H1 (cell line): Measurements from ENCODE around the gene SLC20A1. TPM values are rescaled to one million over a fixed set of nuclear protein-coding genes. Genes with fewer than 3 reads are reported as not detected.

Experiments used
- EZH2 ChIP-seq: fragments of 200-600 bp; sonication (generic); IDR thresholded peaks from 2 replicates; pipeline ENCODE4 v1.7.1; 2012; ENCODE audit warnings: low read depth, mild to moderate bottlenecking, moderate library complexity, low read length, inconsistent platforms; ENCODE audit not compliant: severe bottlenecking
- POLR2A ChIP-seq, 2 experiments: IDR thresholded peaks; 1 replicate in 1 of 2; 2 replicates in 1 of 2; pipeline ENCODE4 v1.6.1; 2011; ENCODE audit warnings: low read depth in 2 of 2, low read length in 2 of 2, mild to moderate bottlenecking in 2 of 2; ENCODE audit errors: control extremely low read depth in 1 of 2
- SAP30 ChIP-seq: fragments of 300-600 bp; sonication (generic); IDR thresholded peaks from 2 replicates; pipeline ENCODE4 v1.7.1; 2012; ENCODE audit warnings: low read length, moderate library complexity, mild to moderate bottlenecking, inconsistent platforms; ENCODE audit not compliant: insufficient read depth, insufficient replicate concordance
- TEAD4 ChIP-seq: IDR thresholded peaks from 2 replicates; pipeline ENCODE4 v1.6.1; 2012; ENCODE audit warnings: low read depth, low read length, inconsistent platforms, mixed read lengths
- polyA plus RNA-seq, 7 experiments: library from polyadenylated mRNA; depleted of rRNA in 3 of 7; stranded (reverse) in 5 of 7; unstranded in 2 of 7; fragments of >200 nt in 5 of 7; fragments of 200-250 nt in 2 of 7; gene quantifications; 1 replicate in 5 of 7; 2 replicates in 1 of 7; 4 replicates in 1 of 7; pipeline versions ENCODE4 v1.2.1 to v1.2.3, GENCODE V29; 2011 to 2013; ENCODE audit warnings: missing spikeins in 2 of 7, mixed read lengths in 2 of 7
- total RNA-seq: library from RNA; stranded (reverse); fragmentation: NEBNext Ultra II Directional; extraction: Animal tissue kit (Norgen Biotek cat#: 25700); gene quantifications from 2 replicates; pipeline ENCODE4 v1.2.1, GENCODE V29; 2021

The SLC20A1 gene
- total and polyA plus RNA-seq, 2 of the 8 experiments (the other 6 are each of a cell fraction or from before 2014, with no cell fraction given), result 42.6 to 105 TPM

DNA sequence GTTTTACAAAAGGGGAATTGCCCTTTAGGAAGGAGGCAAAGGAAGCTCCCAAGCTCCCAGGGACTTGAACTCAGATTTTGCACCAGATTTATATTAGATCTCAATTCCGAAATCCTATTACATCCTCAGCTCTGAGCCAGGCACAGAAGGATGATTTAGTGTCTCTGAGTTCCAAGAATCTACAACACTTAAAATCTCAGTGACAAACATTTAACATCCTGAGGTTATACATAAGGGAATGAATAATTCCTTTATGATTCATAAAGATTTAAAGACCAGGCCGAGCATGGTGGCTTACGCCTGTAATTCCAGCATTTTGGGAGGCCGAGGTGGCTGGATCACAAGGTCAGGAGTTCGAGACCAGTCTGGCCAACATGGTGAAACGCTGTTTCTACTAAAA is 16.5 kb upstream of the SLC20A1 start (continued):
- TF ChIP-seq EZH2 (no peak), POLR2A (IDR thresholded peaks at IDR 0.05; ENCODE audit: control extremely low read depth in 1 of 2, low read depth in 2 of 2, low read length in 2 of 2) (no peak), SAP30 (no peak), TEAD4 (no peak)
- TF ChIP-seq, all 59 proteins: peak for 0
